HG03060 (cell line): ENCODE results near the gene TRIM24.

ENCODE experiments used
- ATAC-seq: cut with Tn5 transposase; IDR thresholded peaks from one replicate; pipeline ENCODE4 v1.9.1; 2021; ENCODE audit warnings: low read depth, moderate number of reproducible peaks; ENCODE audit not compliant: unreplicated experiment

Gene TRIM24

DNA sequence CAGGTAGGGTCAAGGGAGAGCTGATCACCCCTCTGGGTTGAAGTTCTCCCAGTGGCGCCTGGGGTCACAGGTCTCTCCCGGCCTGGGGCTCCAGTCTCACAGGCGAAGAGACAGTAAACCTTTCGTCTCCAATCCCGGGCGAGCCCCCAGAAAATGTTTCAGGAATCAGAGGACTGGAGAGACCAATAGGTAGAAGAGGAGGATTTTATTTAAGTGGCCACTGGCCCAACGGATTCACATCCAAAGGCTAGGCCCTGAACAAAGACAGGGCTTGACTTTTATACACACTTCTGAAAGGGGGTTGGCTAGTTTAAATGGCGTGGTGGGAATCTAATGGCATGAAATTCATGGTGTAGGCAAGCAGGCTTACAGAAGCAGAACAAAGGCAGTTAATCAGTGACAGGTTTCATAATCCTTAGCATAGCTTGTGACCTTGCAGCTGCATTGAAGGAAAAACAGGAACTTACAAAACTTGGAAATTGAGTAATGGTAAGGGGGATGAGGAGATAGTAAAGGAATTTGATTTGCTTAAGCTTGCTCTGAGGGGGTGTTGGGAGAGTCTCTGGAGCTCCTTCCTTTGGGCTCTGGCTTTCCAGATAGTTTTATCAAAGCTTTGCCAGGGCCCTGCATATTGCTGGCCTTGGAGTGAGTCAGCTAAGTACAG lies 105.5 kb downstream of the TRIM24 start:
- no peak for ATAC-seq

DNA sequence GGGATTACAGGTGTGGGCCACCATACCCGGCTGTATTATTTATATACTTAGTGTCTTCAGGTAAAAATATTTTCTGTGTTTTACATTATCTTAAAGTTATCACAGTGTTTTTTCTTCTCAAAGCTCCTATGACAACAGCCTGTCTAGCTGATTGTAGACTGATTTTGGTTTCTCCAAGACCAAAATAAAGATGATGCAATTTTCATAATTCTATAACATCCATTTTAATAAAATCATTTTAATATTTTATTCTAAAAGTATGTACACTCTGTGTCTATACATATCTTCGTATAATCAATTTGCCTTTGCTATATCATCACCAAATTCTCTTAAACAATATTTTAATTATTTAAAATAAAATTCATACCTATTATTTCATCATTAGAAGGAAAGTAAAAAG lies 108.6 kb downstream of the TRIM24 start:
- ATAC-seq, result no peak

- ATAC-seq, result no peak
Measured at GRCh38 chr7:138569418-138569817, 109.4 kb downstream of the TRIM24 start.

GRCh38 chr7:138570715-138571114 lies 110.7 kb downstream of the TRIM24 start:
- no peak for ATAC-seq

GRCh38 chr7:138573741-138574140 lies 113.7 kb downstream of the TRIM24 start:
- ATAC-seq, result no peak

GRCh38 chr7:138575897-138576428 lies 115.9 kb downstream of the TRIM24 start:
- ATAC-seq, result no peak

- no peak for ATAC-seq
Measured at GRCh38 chr7:138579136-138579535, 119.1 kb downstream of the TRIM24 start.

- ATAC-seq, result no peak
Measured at GRCh38 chr7:138579671-138580070, 119.6 kb downstream of the TRIM24 start.

- ATAC-seq, result no peak
Measured at GRCh38 chr7:138581065-138581464, 121.0 kb downstream of the TRIM24 start.

- ATAC-seq, result no peak
Measured at GRCh38 chr7:138584283-138584682, 124.2 kb downstream of the TRIM24 start.

DNA sequence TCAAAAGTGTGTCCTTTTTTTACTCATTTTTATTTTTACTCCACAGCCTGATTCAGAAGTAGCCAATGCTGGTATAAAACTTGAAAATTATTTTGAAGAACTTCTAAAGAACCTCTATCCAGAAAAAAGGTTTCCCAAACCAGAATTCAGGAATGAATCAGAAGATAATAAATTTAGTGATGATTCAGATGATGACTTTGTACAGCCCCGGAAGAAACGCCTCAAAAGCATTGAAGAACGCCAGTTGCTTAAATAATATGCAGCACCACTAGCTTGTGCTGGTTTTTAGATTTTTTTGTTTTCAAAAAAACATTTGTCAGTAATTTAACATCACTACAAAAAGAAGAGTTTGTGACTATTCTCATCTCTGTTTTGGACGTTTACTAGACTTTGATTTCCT lies 124.6 kb downstream of the TRIM24 start:
- ATAC-seq, result no peak

- no peak for ATAC-seq
Measured at GRCh38 chr7:138585283-138585993, 125.4 kb downstream of the TRIM24 start.

GRCh38 chr7:138587485-138587884 lies 127.4 kb downstream of the TRIM24 start:
- no peak for ATAC-seq

- no peak for ATAC-seq
Measured at GRCh38 chr7:138588986-138589385, 128.9 kb downstream of the TRIM24 start.

DNA sequence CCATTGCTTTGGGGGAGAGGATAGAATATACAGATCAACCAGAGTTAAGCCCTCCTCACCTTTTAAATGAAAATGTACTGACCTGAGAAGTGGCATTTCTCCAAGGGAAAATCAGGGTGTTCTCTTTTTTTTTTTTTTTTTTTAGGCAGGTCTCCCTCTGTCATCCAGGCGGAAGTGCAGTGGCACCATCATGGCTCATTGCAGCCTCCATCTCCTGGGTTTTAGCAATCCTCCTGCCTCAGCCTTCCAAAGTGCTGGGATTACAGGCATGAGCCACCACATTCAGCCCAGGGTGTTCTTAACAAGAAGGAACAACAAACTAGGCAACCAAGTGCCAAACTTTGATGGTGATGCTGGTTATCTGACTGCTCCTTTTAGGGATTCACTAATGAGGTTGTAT lies 130.1 kb downstream of the TRIM24 start:
- no peak for ATAC-seq

DNA sequence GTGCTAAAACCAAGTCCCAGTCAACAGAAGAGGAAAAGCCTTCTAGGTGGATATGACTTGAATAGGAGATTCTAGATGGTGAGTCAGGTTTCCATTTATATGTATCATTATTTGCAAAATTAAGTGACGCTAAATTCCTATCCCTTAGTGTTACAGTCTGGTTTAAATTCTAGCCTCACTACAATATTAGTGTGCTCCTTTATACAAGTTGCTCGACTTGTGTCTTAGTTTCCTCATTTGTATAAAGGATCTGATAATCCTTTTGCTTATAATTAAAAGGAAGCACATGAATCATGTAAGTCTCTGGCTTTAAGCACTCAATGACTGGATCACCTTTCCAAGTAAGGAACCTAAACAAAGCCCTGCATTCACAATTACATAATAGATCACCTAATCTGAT lies 135.4 kb downstream of the TRIM24 start:
- ATAC-seq, result no peak

DNA sequence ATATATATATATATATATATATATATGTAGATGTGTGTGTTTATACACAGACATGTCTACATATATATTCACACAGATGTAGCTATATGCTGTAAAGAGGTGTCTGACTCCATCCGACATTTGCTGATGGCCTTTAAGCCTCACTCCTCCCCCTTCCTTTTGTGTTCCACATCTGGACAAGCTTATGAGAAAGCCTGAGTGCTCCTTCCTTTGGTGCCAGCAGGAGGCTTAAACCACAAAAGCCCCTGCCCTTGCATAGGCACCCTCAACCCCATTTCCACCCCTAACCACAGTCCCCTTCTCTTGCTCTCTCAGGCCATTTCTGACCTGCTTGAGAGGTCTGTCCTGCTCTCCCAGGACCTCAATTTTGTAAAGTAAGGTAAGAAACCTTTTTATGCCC lies 142.4 kb downstream of the TRIM24 start:
- no peak for ATAC-seq

GRCh38 chr7:138603549-138604318 lies 143.7 kb downstream of the TRIM24 start:
- no peak for ATAC-seq

- ATAC-seq, result no peak
Measured at GRCh38 chr7:138606236-138606635, 146.2 kb downstream of the TRIM24 start.

DNA sequence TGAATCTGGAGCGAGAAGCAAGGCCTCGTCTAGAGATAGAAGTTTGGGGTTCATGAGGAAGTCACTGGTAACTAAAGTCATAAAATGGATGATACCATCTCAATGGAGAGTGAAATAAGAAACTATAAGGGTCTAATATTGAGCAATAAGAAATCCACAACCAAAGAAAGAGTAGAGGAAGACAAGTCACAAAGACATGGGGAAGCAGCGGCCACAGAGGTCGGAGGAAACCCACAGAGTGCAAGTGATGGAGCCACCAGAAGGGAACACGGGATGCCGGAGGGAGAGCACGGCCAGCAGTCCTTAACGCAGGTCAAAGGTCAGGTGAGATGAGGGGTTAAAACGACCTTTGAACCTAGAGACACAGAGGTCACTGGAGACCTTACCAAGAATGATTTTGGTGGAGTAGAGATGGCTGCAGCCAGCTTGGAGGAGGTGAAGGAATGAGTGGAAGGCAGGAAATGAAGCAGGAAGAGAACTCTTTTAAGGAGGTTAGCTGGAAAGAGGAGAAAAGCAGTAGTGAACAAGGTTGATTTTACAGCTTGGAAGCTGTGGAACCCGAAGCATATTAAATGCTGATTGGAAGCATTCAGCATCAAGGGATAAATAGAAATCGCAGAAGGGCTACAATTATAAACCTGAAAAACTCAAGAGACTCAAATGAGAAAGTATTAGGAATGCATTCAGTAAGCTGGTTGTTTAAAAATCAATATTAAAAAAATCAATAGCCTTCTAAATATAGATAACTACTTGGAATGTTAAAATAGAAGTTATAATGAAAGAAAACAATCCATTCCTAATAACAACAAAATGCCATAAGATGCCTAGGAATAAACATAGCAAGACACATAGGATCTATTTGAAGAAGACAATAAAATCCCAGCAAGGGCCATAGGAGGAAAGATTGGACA lies 147.4 kb downstream of the TRIM24 start:
- ATAC-seq, result no peak
